ENCODE data around the gene ECE1. TPM values are rescaled to one million over a fixed set of nuclear protein-coding genes. Genes with fewer than 3 reads are reported as not detected.

Gene ECE1
- total and polyA plus RNA-seq, 2 donors (not counting 3 experiments of a cell fraction or from before 2014, with no cell fraction given), result 437 to 562 TPM

DNA sequence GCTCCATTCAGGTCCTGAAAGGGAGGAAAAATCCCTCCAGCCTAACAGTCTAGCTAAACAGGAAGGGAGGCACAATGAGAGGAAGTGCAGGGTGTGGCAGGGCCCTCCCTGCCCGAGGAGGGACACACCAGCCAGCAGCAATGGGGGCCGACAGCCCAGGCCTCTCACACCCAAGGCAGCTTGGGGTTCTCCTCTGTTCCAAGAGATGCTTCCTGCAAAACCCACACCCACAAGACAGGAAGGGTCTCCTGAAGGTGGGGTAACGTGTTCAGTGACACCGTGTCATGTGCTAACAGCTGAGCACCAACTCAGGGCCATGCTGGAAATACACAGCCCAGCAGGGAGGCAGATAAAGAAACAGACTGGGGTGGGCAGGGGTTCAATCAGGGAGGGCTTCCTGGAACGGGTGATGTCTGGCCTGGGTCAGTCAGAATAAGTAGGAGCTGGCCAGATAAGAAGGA is 10.2 kb downstream of the ECE1 start:
- H3K36me3 ChIP-seq (ENCODE audit: control insufficient read depth in 2 of 2, extremely low read depth in 1 of 2, insufficient read depth in 2 of 2, low read length in 2 of 2), result peaks cover 5 to 15% of the 10 kb centered on the region in 2 experiments
- H3K4me3 ChIP-seq (replicated peaks in 1 of 3; ENCODE audit: insufficient read depth in 1 of 3, low read depth in 1 of 3, low read length in 3 of 3), result peak overlapping the region in 1 of 3 experiments; percentile 68
- peaks cover 33% of the 10 kb centered on the region for H3K79me2 ChIP-seq (ENCODE audit: control insufficient read depth, insufficient read depth, low read length)
- no TSS peak for BruUV-seq (replicated peaks)
- CTCF ChIA-PET, result interaction anchor here (0.9 to 6.1 kb wide), 16 partner anchors 10 to 90 kb away, joined by 3 to 117 read pairs (median 6); no protein-coding TSS in a partner anchor
- H4K20me1 ChIP-seq (replicated peaks; ENCODE audit: control insufficient read depth, extremely low read depth, insufficient read depth, low read length), result no peaks in the 10 kb centered on the region
- H3K9ac ChIP-seq (replicated peaks; ENCODE audit: extremely low read depth, insufficient read depth, low read length), result peak overlapping the region; percentile 85
- FAIRE-seq (peak; percentile 91), DNase-seq (ENCODE audit: low read depth, low spot score) (peak; percentile 92)
- H3K9me3 ChIP-seq (replicated peaks; ENCODE audit: control insufficient read depth, insufficient read depth, low read length), result no peaks in the 10 kb centered on the region
- POLR2A ChIA-PET, result interaction anchor here (1.0 to 1.7 kb wide), 7 partner anchors 10 to 58 kb away, joined by 4 to 9 read pairs (median 7); partner anchors contain the start of gene ECE1
- intact Hi-C loops (cut with micrococcal nuclease) (loop anchor here (1.0 to 2.0 kb wide), 7 partner anchors 9 to 58 kb away; no protein-coding TSS in a partner anchor), dilution Hi-C loops (cut with MboI; ENCODE audit: extremely low pct_ligation_motif_present, low sequenced_read_pairs) (no loop called here)
- no peaks in the 10 kb centered on the region for H3K9me1 ChIP-seq (replicated peaks; ENCODE audit: control insufficient read depth, extremely low read depth, insufficient read depth, low read length)
- no peak overlapping the region for H2AFZ ChIP-seq (ENCODE audit: low read depth, low read length)
- H3K27me3 ChIP-seq (ENCODE audit: control insufficient read depth in 2 of 2, insufficient read depth in 2 of 2, low read length in 2 of 2), result no peaks in the 10 kb centered on the region
- peaks cover 64% of the 10 kb centered on the region for H3K4me1 ChIP-seq (ENCODE audit: control insufficient read depth, extremely low read depth, insufficient read depth, low read length)
- H3K27ac ChIP-seq (ENCODE audit: insufficient read depth, low read depth, low read length), result peak overlapping the region; percentile 98
- H3K4me2 ChIP-seq (ENCODE audit: insufficient read depth, low read length), result peak overlapping the region; percentile 86
- TF ChIP-seq MYC (IDR thresholded peaks at IDR 0.05; ENCODE audit: low read depth, low read length) (peak; percentile 90), FOS (IDR thresholded peaks at IDR 0.05; ENCODE audit: borderline replicate concordance, insufficient read depth, low read length) (no peak), MAX (IDR thresholded peaks at IDR 0.05; ENCODE audit: insufficient read depth, insufficient read length) (no peak), POLR2A (IDR thresholded peaks at IDR 0.05; ENCODE audit: low read depth, low read length) (peak; percentile 40)

DNA sequence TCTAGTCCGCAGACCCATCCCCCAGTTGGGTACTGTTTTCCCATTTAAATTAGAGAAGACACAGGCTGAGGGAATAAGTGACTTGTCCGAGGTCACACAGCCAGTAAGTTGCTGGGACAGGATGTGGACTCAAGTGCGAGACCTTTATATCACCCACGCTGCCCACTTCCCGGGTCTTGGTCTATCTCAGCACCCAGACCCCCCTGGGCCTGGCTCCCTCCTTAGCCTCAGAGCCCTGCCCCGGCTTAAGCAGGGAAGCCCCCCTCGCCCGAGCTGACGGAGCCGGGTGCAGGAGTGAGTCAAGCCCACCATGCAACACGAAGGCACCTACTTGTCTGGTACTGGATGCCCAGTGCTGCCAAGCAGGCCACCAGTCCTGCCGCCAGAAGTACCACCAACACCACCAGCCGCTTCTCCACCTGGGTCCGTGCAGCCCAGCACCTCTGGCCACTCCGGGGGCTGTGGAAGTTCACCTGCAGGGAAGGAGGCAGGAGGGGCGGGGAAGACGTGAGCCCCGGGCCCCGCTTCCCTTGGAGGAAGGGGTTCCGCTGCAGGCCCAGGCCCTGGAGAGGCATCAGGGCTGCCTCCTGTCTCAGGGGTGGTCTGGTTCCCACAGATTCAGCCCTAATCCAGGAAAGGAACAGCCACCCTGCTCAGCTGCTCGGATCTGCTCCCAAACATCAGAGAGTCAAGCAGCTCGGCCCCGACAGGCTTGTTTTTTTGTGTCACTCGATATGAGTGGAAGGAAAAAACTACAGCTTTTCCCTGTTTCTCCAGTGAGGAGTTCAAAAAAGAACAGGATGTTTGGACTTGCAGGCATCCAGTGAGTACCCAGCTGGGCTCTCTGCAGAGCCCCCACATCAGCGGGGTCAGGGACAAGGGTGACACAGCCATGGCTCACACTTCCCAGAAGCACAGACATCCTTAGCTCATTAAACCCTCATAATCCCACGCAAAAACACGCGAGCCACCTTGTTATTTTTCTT is 11.1 kb downstream of the ECE1 start:
- ChIA-PET POLR2A (interaction anchor here (1.0 to 1.7 kb wide), 7 partner anchors 9 to 59 kb away, joined by 4 to 9 read pairs (median 7); partner anchors contain the start of gene ECE1), CTCF (interaction anchor here (0.9 to 6.1 kb wide), 18 partner anchors 9 to 91 kb away, joined by 3 to 117 read pairs (median 6); no protein-coding TSS in a partner anchor)
- FAIRE-seq, result no peak
- peak overlapping the region; percentile 86 for H3K4me2 ChIP-seq (ENCODE audit: insufficient read depth, low read length)
- intact Hi-C loops (cut with micrococcal nuclease) (no loop called here), dilution Hi-C loops (cut with MboI; ENCODE audit: extremely low pct_ligation_motif_present, low sequenced_read_pairs) (no loop called here)
- peak overlapping the region; percentile 12 to 68 (median 50) for H3K4me3 ChIP-seq (replicated peaks in 1 of 3; ENCODE audit: insufficient read depth in 1 of 3, low read depth in 1 of 3, low read length in 3 of 3)
- H3K9me3 ChIP-seq (replicated peaks; ENCODE audit: control insufficient read depth, insufficient read depth, low read length), result no peaks in the 10 kb centered on the region
- peak overlapping the region; percentile 85 for H3K9ac ChIP-seq (replicated peaks; ENCODE audit: extremely low read depth, insufficient read depth, low read length)
- H2AFZ ChIP-seq (ENCODE audit: low read depth, low read length), result no peak overlapping the region
- H4K20me1 ChIP-seq (replicated peaks; ENCODE audit: control insufficient read depth, extremely low read depth, insufficient read depth, low read length), result no peaks in the 10 kb centered on the region
- TF ChIP-seq POLR2A (IDR thresholded peaks at IDR 0.05; ENCODE audit: low read depth, low read length), result no peak
- TF ChIP-seq GATA2 (IDR thresholded peaks at IDR 0.05; ENCODE audit: insufficient read depth, insufficient read length, low read depth, low read length), result peak; percentile 24
- TF ChIP-seq MYC (IDR thresholded peaks at IDR 0.05; ENCODE audit: low read depth, low read length), result no peak
- TF ChIP-seq POLR2AphosphoS5 (IDR thresholded peaks at IDR 0.05; ENCODE audit: insufficient read depth, low read depth, low read length), result no peak
- no peak for TF ChIP-seq CTCF (IDR thresholded peaks at IDR 0.05; ENCODE audit: extremely low read depth in 1 of 2, insufficient read depth in 1 of 2, low read depth in 1 of 2, low read length in 2 of 2)
- TF ChIP-seq FOS (IDR thresholded peaks at IDR 0.05; ENCODE audit: borderline replicate concordance, insufficient read depth, low read length), result peak; percentile 82
- H3K36me3 ChIP-seq (ENCODE audit: control insufficient read depth in 2 of 2, extremely low read depth in 1 of 2, insufficient read depth in 2 of 2, low read length in 2 of 2), result peaks cover 5 to 9% of the 10 kb centered on the region in 2 experiments
- no peaks in the 10 kb centered on the region for H3K9me1 ChIP-seq (replicated peaks; ENCODE audit: control insufficient read depth, extremely low read depth, insufficient read depth, low read length)
- H3K27me3 ChIP-seq (ENCODE audit: control insufficient read depth in 2 of 2, insufficient read depth in 2 of 2, low read length in 2 of 2), result no peaks in the 10 kb centered on the region
- TSS peak; percentile 64 for BruUV-seq (replicated peaks)
- peaks cover 73% of the 10 kb centered on the region for H3K4me1 ChIP-seq (ENCODE audit: control insufficient read depth, extremely low read depth, insufficient read depth, low read length)
- peak; percentile 91 for DNase-seq (ENCODE audit: low read depth, low spot score)
- peaks cover 39% of the 10 kb centered on the region for H3K79me2 ChIP-seq (ENCODE audit: control insufficient read depth, insufficient read depth, low read length)
- peak overlapping the region; percentile 98 for H3K27ac ChIP-seq (ENCODE audit: insufficient read depth, low read depth, low read length)
